Measurements from ENCODE around the gene RPAIN. TPM values are rescaled to one million over a fixed set of nuclear protein-coding genes. Genes with fewer than 3 reads are reported as not detected.

Gene RPAIN
- total and polyA plus RNA-seq, 2 experiments from 2014 or later, result 15.7 to 21.4 TPM

- Histone ChIP-seq H3K9me3 (ENCODE audit: low read depth) (no peaks in the 10 kb centered on the region), H3K27me3 (replicated peaks; ENCODE audit: insufficient read depth) (no peaks in the 10 kb centered on the region), H3K36me3 (ENCODE audit: low read depth) (peaks cover 63% of the 10 kb centered on the region), H2AFZ (no peak overlapping the region), H4K20me1 (ENCODE audit: insufficient read depth) (no peaks in the 10 kb centered on the region), H3K9ac (no peak overlapping the region), H3K9me2 (ENCODE audit: insufficient read depth) (no peaks in the 10 kb centered on the region), H3K4me1 (ENCODE audit: insufficient read depth) (peaks cover 11% of the 10 kb centered on the region; the same call in 1 of the 2 replicates), H3F3A (ENCODE audit: insufficient read depth) (no peaks in the 10 kb centered on the region), H3K4me3 (no peak overlapping the region), H3K27ac (no peak overlapping the region), H3K4me2 (ENCODE audit: unreplicated experiment) (no peak overlapping the region), H3K79me2 (ENCODE audit: insufficient read depth) (peaks cover 95% of the 10 kb centered on the region)
- DNase-seq, result no peak
- no peak for TF ChIP-seq EZH2 (IDR thresholded peaks at IDR 0.05; ENCODE audit: insufficient read depth, poor library complexity, severe bottlenecking)
- TF ChIP-seq EZH2phosphoT487 (IDR thresholded peaks at IDR 0.05; ENCODE audit: insufficient read depth, low read depth), result no peak
- in situ Hi-C loops (cut with MboI), result no loop called here
- WGBS, 2 experiments (ENCODE audit: low coverage in 1 of 2, low lambda C conversion rate in 2 of 2, missing lambda C conversion rate in 2 of 2), result 88 to 92% methylated on average over 4 of the region's 4 CpGs
These were observed 61.5 kb downstream of the RPAIN start for GRCh38 chr17:5481451-5481850.

Other genes starting within 250 kb of the RPAIN start
- gene ZNF594, start 228.3 kb upstream of the RPAIN start, total RNA-seq (2014; rRNA removed; shearing (Covaris generic)), result 5.1 and 6.2 TPM in 2 replicates
- gene ZNF594, start 228.3 kb upstream of the RPAIN start, polyA plus RNA-seq (2016; fragmentation: Nextera tagmentation; extraction: Ambion mirVana), result 2.2 and 3.1 TPM in 2 replicates
- not detected in 2 replicates for gene SCIMP, start 185.3 kb upstream of the RPAIN start, total RNA-seq (2014; rRNA removed; shearing (Covaris generic))
- 0.11 and 0.30 TPM in 2 replicates for gene SCIMP, start 185.3 kb upstream of the RPAIN start, polyA plus RNA-seq (2016; fragmentation: Nextera tagmentation; extraction: Ambion mirVana)
- gene RABEP1, start 137.9 kb upstream of the RPAIN start, total RNA-seq (2014; rRNA removed; shearing (Covaris generic)), result 26.3 and 51.2 TPM in 2 replicates
- gene RABEP1, start 137.9 kb upstream of the RPAIN start, polyA plus RNA-seq (2016; fragmentation: Nextera tagmentation; extraction: Ambion mirVana), result 33.1 and 33.6 TPM in 2 replicates
- 42.9 and 50.6 TPM in 2 replicates for gene NUP88, start 520 bp upstream of the RPAIN start, total RNA-seq (2014; rRNA removed; shearing (Covaris generic))
- 42.9 and 52.6 TPM in 2 replicates for gene NUP88, start 520 bp upstream of the RPAIN start, polyA plus RNA-seq (2016; fragmentation: Nextera tagmentation; extraction: Ambion mirVana)
- 119 and 131 TPM in 2 replicates for gene C1QBP, start 19.0 kb downstream of the RPAIN start, total RNA-seq (2014; rRNA removed; shearing (Covaris generic))
- gene C1QBP, start 19.0 kb downstream of the RPAIN start, polyA plus RNA-seq (2016; fragmentation: Nextera tagmentation; extraction: Ambion mirVana), result 235 and 241 TPM in 2 replicates
- gene DHX33, start 48.8 kb downstream of the RPAIN start, total RNA-seq (2014; rRNA removed; shearing (Covaris generic)), result 4.4 and 6.3 TPM in 2 replicates
- gene DHX33, start 48.8 kb downstream of the RPAIN start, polyA plus RNA-seq (2016; fragmentation: Nextera tagmentation; extraction: Ambion mirVana), result 2.2 and 3.0 TPM in 2 replicates
- gene DERL2, start 66.0 kb downstream of the RPAIN start, total RNA-seq (2014; rRNA removed; shearing (Covaris generic)), result 38.6 and 70.7 TPM in 2 replicates
- gene DERL2, start 66.0 kb downstream of the RPAIN start, polyA plus RNA-seq (2016; fragmentation: Nextera tagmentation; extraction: Ambion mirVana), result 159 and 160 TPM in 2 replicates
- 13.4 and 20.2 TPM in 2 replicates for gene MIS12, start 66.4 kb downstream of the RPAIN start, total RNA-seq (2014; rRNA removed; shearing (Covaris generic))
- gene MIS12, start 66.4 kb downstream of the RPAIN start, polyA plus RNA-seq (2016; fragmentation: Nextera tagmentation; extraction: Ambion mirVana), result 10.5 and 12.9 TPM in 2 replicates
- gene NLRP1, start 164.3 kb downstream of the RPAIN start, total RNA-seq (2014; rRNA removed; shearing (Covaris generic)), result 33.4 and 36.0 TPM in 2 replicates
- 16.8 and 17.5 TPM in 2 replicates for gene NLRP1, start 164.3 kb downstream of the RPAIN start, polyA plus RNA-seq (2016; fragmentation: Nextera tagmentation; extraction: Ambion mirVana)